Peyer's patch (tissue), 4 donors: ENCODE measurements around the gene PUS1. TPM values are rescaled to one million over a fixed set of nuclear protein-coding genes. Genes with fewer than 3 reads are reported as not detected.
A peak's percentile ranks its signal among the peaks of the same experiment; 100 is the strongest.
"Not testable (repeated sequence)": the region's sequence is repeated elsewhere in the genome, so short reads cannot be mapped to it uniquely, and the experiment has no call there.

ENCODE experiments used
- DNase-seq, 3 donors: peaks; one replicate each; pipeline ENCODE4 v3.0.0-alpha.2; 2017 to 2019
- H3K27ac ChIP-seq, 4 donors: fragments of 200-600 bp; sonication (generic); one replicate each; pipeline ENCODE4 v1.5.1; 2016 to 2019
- H3K27me3 ChIP-seq, 2 donors: fragments of 200-600 bp; sonication (generic); one replicate each; pipeline ENCODE4 v1.5.1; 2019
- H3K36me3 ChIP-seq, 3 donors: fragments of 200-600 bp; sonication (generic); one replicate each; pipeline ENCODE4 v1.5.1; 2016 to 2019
- H3K4me1 ChIP-seq, 4 donors: fragments of 200-600 bp; sonication (generic); one replicate each; pipeline ENCODE4 v1.5.1; 2016 to 2019
- H3K4me3 ChIP-seq, 4 donors: fragments of 200-600 bp; sonication (generic); 1 replicate in 3 of 4; 2 replicates in 1 of 4; pipeline ENCODE4 v1.5.1; 2016 to 2019; ENCODE audit warnings: mild to moderate bottlenecking in 1 of 4
- H3K9me3 ChIP-seq, 4 donors: fragments of 200-600 bp; sonication (generic); one replicate each; pipeline ENCODE4 v1.5.1; 2016 to 2019; ENCODE audit warnings: mild to moderate bottlenecking in 1 of 4
- POLR2A ChIP-seq, 2 donors: fragments of 450-650 bp; IDR thresholded peaks; one replicate each; pipeline ENCODE4 v1.5.1; 2017; ENCODE audit warnings: antibody characterized with exemption in 2 of 2, mild to moderate bottlenecking in 2 of 2, moderate library complexity in 2 of 2
- total RNA-seq, 4 donors: library from RNA; depleted of rRNA; stranded (reverse); fragments of >200 nt; gene quantifications; one replicate each; pipeline ENCODE4 v1.1.0, GENCODE V29; 2016
- TF ChIP-seq, protein P1 (sequence below), 6 experiments: fragments of 450-650 bp in 4 of 6; fragments of 200-600 bp in 2 of 6; sonication (generic) in 1 of 6; IDR thresholded peaks; one replicate each; pipeline ENCODE4 v1.5.1; 2017 to 2019; ENCODE audit warnings: antibody characterized with exemption in 6 of 6, mild to moderate bottlenecking in 3 of 6, moderate library complexity in 1 of 6

The PUS1 gene
- total RNA-seq, 4 donors from 2014 or later = 8.8 to 46.5 (median 31.8) TPM

GRCh38 chr12:131950182-131950913 is 21.3 kb downstream of the PUS1 start:
- Histone ChIP-seq H3K4me1 (peaks cover 2 to 30% (median 13%) of the 10 kb centered on the region in 4 donors), H3K4me3 (peak overlapping the region; percentile 80 to 100 (median 98)), H3K27ac (peak overlapping the region; percentile 77 to 87 (median 86)), H3K27me3 (no peaks in the 10 kb centered on the region), H3K36me3 (no peaks in the 10 kb centered on the region), H3K9me3 (no peaks in the 10 kb centered on the region)
- TF ChIP-seq, protein P1, sequence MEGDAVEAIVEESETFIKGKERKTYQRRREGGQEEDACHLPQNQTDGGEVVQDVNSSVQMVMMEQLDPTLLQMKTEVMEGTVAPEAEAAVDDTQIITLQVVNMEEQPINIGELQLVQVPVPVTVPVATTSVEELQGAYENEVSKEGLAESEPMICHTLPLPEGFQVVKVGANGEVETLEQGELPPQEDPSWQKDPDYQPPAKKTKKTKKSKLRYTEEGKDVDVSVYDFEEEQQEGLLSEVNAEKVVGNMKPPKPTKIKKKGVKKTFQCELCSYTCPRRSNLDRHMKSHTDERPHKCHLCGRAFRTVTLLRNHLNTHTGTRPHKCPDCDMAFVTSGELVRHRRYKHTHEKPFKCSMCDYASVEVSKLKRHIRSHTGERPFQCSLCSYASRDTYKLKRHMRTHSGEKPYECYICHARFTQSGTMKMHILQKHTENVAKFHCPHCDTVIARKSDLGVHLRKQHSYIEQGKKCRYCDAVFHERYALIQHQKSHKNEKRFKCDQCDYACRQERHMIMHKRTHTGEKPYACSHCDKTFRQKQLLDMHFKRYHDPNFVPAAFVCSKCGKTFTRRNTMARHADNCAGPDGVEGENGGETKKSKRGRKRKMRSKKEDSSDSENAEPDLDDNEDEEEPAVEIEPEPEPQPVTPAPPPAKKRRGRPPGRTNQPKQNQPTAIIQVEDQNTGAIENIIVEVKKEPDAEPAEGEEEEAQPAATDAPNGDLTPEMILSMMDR (IDR thresholded peaks at IDR 0.05) = no peak
- no peak for TF ChIP-seq POLR2A (IDR thresholded peaks at IDR 0.05)
- peak in 2 of 3 donors; percentile 55 to 60 for DNase-seq

- not testable (repeated sequence) for H3K4me3 ChIP-seq, H3K27me3 ChIP-seq, H3K27ac ChIP-seq, DNase-seq, H3K9me3 ChIP-seq, H3K36me3 ChIP-seq
- peaks cover 0 to 45% (median 13%) of the 10 kb centered on the region in 4 donors for H3K4me1 ChIP-seq
Observed at GRCh38 chr12:131953810-131954209, 24.7 kb downstream of the PUS1 start.

DNA sequence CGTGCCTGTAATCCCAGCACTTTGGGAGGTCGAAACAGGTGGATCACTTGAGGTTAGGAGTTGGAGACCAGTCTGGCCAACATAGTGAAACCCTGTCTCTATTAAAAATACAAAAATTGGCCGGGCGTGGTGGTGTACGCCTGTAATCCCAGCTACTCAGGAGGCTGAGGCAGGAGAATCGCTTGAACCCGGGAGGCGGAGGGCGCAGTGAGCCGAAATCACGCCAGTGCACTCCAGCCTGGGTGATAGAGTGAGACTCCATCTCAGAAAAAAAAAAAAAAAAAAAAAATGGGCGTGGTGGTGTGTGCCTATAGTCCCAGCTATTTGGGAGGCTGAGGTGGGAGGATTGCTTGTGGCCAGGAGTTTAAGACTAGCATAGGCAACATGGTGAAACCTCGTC is 25.4 kb downstream of the PUS1 start:
- H3K27me3 ChIP-seq, H3K36me3 ChIP-seq, H3K4me3 ChIP-seq, H3K27ac ChIP-seq, H3K9me3 ChIP-seq, DNase-seq: not testable (repeated sequence)
- H3K4me1 ChIP-seq = peaks cover 0 to 46% (median 11%) of the 10 kb centered on the region in 4 donors

- no peak for DNase-seq
- peaks cover 0 to 28% (median 0%) of the 10 kb centered on the region in 4 donors for H3K4me1 ChIP-seq
- no peaks in the 10 kb centered on the region for H3K9me3 ChIP-seq
- H3K27me3 ChIP-seq = no peaks in the 10 kb centered on the region
- TF ChIP-seq POLR2A (IDR thresholded peaks at IDR 0.05) = no peak
- TF ChIP-seq, protein P1 (IDR thresholded peaks at IDR 0.05) = no peak
- H3K36me3 ChIP-seq = peaks cover 0 to 11% (median 0%) of the 10 kb centered on the region in 3 donors
- H3K4me3 ChIP-seq = no peak overlapping the region
- H3K27ac ChIP-seq = no peak overlapping the region
Observed at GRCh38 chr12:131959116-131959515, 30.0 kb downstream of the PUS1 start.

GRCh38 chr12:131959641-131960589 is 30.8 kb downstream of the PUS1 start:
- Histone ChIP-seq H3K4me1 (peaks cover 0 to 28% (median 0%) of the 10 kb centered on the region in 4 donors), H3K4me3 (no peak overlapping the region), H3K36me3 (peaks cover 0 to 11% (median 0%) of the 10 kb centered on the region in 3 donors), H3K27ac (no peak overlapping the region), H3K27me3 (no peaks in the 10 kb centered on the region), H3K9me3 (no peaks in the 10 kb centered on the region)
- DNase-seq = no peak
- no peak for TF ChIP-seq POLR2A (IDR thresholded peaks at IDR 0.05)
- TF ChIP-seq, protein P1 (IDR thresholded peaks at IDR 0.05) = no peak

DNA sequence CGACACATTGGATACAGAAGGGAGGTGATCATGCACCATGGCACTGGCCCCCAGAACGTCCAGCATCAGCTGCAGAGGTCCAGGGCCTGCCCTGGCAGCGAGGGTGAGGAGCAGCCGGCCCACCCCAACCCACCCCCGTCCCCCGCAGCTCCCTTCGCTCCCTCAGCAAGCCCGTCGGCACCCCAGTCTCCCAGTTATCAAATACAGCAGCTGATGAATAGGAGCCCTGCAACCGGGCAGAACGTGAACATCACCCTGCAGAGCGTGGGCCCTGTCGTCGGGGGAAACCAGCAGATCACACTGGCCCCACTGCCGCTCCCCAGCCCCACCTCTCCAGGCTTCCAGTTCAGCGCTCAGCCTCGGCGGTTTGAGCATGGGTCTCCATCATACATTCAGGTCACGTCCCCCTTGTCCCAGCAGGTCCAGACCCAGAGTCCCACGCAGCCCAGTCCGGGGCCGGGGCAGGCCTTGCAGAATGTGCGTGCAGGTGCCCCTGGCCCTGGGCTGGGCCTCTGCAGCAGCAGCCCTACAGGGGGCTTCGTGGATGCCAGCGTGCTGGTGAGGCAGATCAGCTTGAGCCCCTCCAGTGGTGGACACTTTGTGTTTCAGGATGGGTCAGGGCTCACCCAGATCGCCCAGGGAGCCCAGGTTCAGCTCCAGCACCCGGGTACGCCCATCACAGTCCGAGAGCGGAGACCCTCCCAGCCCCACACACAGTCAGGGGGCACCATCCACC is 31.7 kb downstream of the PUS1 start:
- not testable (repeated sequence) for H3K9me3 ChIP-seq, H3K4me3 ChIP-seq, DNase-seq, H3K27ac ChIP-seq, H3K27me3 ChIP-seq
- H3K36me3 ChIP-seq = peaks cover 0 to 11% (median 0%) of the 10 kb centered on the region in 3 donors
- peaks cover 0 to 28% (median 0%) of the 10 kb centered on the region in 4 donors for H3K4me1 ChIP-seq

DNA sequence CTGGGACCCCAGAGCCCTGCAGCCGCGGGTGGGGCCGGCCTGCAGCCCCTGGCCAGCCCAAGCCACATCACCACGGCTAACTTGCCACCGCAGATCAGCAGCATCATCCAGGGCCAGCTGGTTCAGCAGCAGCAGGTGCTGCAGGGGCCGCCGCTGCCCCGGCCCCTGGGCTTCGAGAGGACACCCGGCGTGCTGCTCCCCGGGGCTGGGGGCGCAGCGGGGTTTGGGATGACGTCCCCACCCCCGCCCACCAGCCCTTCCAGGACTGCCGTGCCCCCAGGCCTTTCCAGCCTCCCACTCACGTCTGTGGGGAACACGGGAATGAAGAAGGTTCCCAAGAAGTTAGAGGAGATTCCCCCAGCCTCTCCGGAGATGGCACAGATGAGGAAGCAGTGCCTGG is 32.3 kb downstream of the PUS1 start:
- Histone ChIP-seq H3K36me3 (peaks cover 0 to 11% (median 0%) of the 10 kb centered on the region in 3 donors), H3K4me1 (peaks cover 0 to 23% (median 0%) of the 10 kb centered on the region in 4 donors)
- DNase-seq, H3K27me3 ChIP-seq, H3K9me3 ChIP-seq, H3K4me3 ChIP-seq, H3K27ac ChIP-seq: not testable (repeated sequence)
